Fibroblast of mammary gland (primary cell): ENCODE measurements around the gene PLXNA2.

Experiments
- DNase-seq: peaks from one replicate; pipeline ENCODE4 v3.0.0-alpha.2; 2010; ENCODE audit warnings: low read depth
- H3K4me3 ChIP-seq: 2 replicates; pipeline ENCODE4 v1.5.1; 2011; ENCODE audit warnings: low read depth, mild to moderate bottlenecking, low read length, moderate library complexity; ENCODE audit not compliant: control insufficient read depth
- CTCF ChIP-seq: conservative IDR thresholded peaks from 2 replicates; pipeline ENCODE4 v1.5.1; 2011; ENCODE audit warnings: low read depth, low read length, inconsistent platforms; ENCODE audit not compliant: control insufficient read depth, insufficient read depth

PLXNA2 gene

GRCh38 chr1:208156310-208156709 is 87.9 kb downstream of the PLXNA2 start:
- TF ChIP-seq CTCF = no peak
- no peak overlapping the region for H3K4me3 ChIP-seq
- DNase-seq = no peak

- DNase-seq = no peak
- no peak overlapping the region for H3K4me3 ChIP-seq
- no peak for TF ChIP-seq CTCF
Measured at GRCh38 chr1:208154679-208155642, 89.2 kb downstream of the PLXNA2 start.

- H3K4me3 ChIP-seq = no peak overlapping the region
- no peak for DNase-seq
- no peak for TF ChIP-seq CTCF
Measured at GRCh38 chr1:208154040-208154439, 90.1 kb downstream of the PLXNA2 start.

GRCh38 chr1:208153386-208153785 is 90.8 kb downstream of the PLXNA2 start:
- no peak for DNase-seq
- H3K4me3 ChIP-seq = no peak overlapping the region
- TF ChIP-seq CTCF = no peak

- TF ChIP-seq CTCF = no peak
- no peak overlapping the region for H3K4me3 ChIP-seq
- no peak for DNase-seq
Measured at GRCh38 chr1:208151728-208152598, 92.2 kb downstream of the PLXNA2 start.

GRCh38 chr1:208150833-208151458 is 93.2 kb downstream of the PLXNA2 start:
- H3K4me3 ChIP-seq = no peak overlapping the region
- TF ChIP-seq CTCF = no peak
- DNase-seq = no peak
